WI38 (cell line): ENCODE data around the gene HLA-DMA.
"Not testable (repeated sequence)": the region's sequence is repeated elsewhere in the genome, so short reads cannot be mapped to it uniquely, and the experiment has no call there.

Experiments used
- H3K4me3 ChIP-seq: 2 replicates; pipeline ENCODE4 v1.5.1; 2011; ENCODE audit warnings: low read depth, mild to moderate bottlenecking, control low read depth, low read length
- TF ChIP-seq, protein P1 (sequence below): IDR thresholded peaks from 2 replicates; pipeline ENCODE4 v1.5.1; 2012; ENCODE audit warnings: low read depth, mild to moderate bottlenecking, control low read depth, low read length

HLA-DMA gene

DNA sequence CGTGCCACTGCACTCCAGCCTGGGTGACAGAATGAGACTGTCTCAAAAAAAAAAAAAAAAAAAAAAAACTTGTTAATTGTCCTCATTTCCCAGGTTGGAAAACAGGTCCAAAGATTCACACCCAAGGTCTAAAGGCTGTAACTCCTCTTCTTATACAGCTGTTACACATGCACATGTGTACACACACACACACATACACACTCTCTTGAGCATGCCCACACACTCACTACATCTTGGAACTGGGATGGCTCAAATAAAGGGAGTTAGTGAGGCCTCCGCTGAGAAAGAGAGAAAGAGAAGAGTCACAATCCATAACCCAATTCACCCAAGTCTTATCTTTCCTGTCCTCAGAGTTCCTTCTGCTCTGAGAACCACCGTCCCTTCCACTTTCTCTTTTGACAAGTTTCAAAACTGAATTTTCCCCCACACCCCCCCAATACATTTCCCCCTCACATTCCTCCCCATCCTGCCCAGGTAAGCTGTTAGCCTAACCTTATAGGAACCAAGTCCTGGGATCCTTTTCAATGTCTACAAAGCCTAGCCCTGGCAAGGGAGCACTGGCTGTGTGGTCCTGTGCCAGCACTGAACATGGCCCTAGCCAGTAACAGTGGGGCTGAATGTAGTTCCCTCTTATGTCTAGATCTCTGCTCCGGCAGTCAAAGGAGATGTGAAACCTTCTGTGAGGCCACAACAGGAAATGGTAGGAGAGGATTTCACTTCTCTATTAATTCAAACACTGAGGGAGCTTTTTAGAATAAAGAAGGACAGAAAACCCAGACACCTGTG, 8.8 kb downstream of the HLA-DMA start:
- TF ChIP-seq, protein P1, sequence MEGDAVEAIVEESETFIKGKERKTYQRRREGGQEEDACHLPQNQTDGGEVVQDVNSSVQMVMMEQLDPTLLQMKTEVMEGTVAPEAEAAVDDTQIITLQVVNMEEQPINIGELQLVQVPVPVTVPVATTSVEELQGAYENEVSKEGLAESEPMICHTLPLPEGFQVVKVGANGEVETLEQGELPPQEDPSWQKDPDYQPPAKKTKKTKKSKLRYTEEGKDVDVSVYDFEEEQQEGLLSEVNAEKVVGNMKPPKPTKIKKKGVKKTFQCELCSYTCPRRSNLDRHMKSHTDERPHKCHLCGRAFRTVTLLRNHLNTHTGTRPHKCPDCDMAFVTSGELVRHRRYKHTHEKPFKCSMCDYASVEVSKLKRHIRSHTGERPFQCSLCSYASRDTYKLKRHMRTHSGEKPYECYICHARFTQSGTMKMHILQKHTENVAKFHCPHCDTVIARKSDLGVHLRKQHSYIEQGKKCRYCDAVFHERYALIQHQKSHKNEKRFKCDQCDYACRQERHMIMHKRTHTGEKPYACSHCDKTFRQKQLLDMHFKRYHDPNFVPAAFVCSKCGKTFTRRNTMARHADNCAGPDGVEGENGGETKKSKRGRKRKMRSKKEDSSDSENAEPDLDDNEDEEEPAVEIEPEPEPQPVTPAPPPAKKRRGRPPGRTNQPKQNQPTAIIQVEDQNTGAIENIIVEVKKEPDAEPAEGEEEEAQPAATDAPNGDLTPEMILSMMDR, result no peak
- H3K4me3 ChIP-seq, result no peak overlapping the region

DNA sequence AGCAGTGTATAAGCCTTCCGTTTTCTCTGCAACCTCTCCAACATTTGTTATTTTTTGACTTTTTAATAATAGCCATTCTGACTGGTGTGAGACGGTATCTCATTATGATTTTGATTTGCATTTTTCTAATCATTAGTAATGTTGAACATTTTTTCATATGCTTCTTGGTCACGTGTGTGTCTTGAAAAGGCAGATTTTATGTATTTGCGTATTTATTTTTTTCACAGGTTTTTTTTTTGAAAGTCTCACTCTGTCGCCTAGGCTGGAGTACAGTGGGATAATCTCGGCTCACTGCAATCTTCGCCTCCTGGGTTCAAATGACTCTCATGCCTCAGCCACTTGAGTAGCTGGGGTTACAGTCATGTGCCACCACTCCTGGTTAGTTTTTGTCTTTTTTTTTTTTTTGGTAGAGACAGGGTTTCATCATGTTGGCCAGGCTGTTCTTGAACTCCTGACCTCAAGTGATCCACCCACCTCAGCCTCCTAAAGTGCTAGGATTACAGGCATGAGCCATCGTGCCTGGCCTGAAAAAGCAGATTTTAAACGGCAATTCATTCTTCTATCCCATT, 10.3 kb downstream of the HLA-DMA start:
- not testable (repeated sequence) for H3K4me3 ChIP-seq

DNA sequence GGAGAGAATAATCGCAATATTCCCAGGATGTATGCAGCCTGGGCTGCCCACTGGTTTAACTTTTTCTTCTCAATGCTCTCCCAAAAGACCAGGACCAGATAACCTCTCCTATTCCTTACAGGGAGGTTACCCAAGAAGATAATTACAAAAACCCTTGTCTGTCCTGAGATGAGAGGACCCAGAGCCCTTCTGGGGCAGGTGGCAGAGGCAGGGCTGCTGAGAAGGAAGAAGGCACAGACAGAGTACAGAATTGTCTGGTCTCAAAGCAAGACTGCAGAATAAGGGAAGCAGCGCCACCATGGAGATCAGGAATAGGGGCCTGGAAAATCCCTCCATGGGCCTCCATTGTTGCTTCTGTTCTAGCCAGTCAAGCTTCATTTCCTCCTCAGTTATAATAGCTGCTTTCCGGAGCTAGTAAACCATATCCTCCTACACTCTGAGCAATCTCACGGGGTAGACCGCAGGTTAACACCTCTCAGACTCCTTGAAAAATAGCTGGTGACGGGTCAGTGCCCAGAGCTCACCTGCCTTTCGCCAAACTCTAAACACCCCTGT, 11.6 kb downstream of the HLA-DMA start:
- no peak overlapping the region for H3K4me3 ChIP-seq
- TF ChIP-seq, protein P1, result no peak

DNA sequence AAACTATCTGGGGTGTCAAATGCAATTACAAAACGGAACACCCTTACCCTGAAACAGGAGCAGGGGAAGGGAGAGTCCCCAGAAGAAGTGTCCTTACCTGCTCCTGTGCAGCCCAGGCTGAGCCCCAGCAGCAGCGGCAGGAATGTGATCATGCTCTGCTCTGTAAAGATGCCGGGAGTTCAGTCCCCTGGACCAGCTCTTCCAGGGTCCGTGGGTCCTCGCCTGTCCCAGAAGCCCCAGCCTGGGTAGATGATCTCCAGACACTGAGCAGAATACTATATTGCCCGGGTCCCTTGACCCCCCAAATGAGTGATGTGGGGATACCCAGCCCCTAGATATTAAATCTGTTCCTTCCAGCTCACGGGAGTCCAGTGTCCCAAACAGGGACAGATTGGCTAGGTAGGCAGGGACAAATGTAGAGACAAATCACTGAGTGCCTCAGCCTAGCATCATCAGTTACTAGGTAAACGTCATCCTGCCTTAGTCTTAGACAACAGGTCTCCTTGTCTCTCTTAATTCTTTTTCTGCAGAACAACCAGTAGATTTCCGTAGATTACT, 12.2 kb downstream of the HLA-DMA start, which contains the start of gene HLA-DMB:
Gene HLA-DMB (minus strand): TSS at position 373 of the 558 bp plus-strand sequence. CDS start 221 bp downstream, at position 152.
- no peak within 1 kb of the TSS for H3K4me3 ChIP-seq
- TF ChIP-seq, protein P1, result no peak

DNA sequence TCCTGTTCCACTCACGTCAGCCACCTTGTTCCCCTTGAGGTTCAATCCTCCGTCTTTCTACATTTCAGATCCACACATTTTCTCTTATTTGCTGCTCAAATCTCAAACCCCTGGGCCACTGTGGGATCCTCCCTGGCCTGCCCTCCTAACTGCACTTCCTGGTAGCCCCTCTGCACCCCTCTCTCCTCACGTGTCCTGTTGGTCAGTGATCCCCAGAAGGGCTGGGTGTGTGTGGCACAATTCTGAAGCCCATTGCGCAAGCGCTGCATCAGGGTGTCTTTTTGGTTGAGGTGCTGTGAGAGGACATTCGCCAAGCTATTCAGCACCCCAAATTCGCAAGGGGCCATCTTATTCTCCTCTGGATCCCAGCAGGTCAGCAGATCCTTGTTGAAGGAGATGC, 14.4 kb downstream of the HLA-DMA start:
- no peak overlapping the region for H3K4me3 ChIP-seq
- TF ChIP-seq, protein P1, result no peak

DNA sequence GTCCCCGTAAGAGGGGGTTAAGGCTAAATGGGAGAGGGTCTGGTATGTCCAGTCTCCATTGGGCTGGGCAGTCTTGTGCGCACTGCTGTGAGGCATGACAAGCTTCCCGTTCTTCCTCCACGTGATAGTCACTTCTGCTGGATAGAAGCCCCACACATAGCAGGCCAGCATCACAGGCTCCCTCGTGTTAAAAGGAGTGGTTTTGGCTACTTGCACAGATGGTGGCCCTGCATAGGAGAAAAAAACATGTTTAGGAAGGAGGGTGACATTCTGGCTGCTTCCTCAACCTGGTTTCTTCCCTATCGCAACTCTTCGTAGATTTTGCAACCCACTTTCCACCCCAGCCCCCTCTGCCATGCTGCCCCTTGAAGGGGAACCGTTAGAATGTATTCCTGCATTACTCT, 15.7 kb downstream of the HLA-DMA start:
- TF ChIP-seq, protein P1, result no peak
- no peak overlapping the region for H3K4me3 ChIP-seq

DNA sequence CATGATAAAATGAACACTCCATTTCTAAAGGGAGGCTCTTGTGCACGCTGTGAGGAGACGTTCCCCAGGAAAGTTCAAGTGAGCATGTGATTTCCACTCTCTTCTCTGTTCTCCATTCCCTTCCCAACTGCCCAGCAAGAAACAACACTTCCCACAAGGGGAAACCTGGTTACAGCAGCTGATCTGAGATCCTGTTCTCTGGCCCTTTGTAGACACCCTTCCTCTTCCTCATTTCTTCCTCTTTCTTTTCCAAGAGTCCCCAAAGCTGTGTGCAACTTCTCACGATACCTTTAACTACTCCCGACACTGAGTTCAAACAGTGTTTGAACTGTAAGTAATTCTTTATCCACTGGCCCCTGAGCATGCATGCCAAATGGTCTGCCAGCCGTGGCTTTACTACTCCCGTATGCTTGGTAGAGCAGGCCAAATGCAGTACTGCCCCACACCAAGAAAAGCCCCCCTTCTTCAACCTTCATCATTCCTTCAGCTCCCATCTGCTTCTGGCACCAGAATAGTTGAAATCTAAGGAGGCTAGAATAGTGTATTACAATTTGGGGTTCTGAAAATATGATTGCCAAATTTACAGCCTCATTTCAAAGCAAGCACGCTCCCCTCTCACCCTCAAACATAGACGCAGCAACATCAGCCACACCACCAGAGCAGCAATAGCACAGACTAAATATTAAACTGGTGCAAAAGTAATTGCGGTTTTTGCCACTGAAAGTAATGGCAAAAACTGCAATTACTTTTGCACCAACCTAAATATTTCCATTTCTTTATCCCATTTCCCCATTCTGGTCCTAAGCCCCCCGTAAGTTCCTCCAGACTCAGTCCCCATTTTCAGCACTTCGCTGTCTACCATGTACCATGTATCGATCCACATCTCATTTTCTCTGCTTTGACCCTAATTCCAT, 16.4 kb downstream of the HLA-DMA start:
- TF ChIP-seq, protein P1, result no peak
- no peak overlapping the region for H3K4me3 ChIP-seq
